Lower leg skin (tissue), 3 donors: Measurements from ENCODE around the gene RAP2A.

Experiments used
- POLR2A ChIP-seq, 2 donors: fragments of 450-650 bp; IDR thresholded peaks; one replicate each; pipeline ENCODE4 v1.6.1; 2016 to 2017; ENCODE audit warnings: antibody characterized with exemption in 2 of 2, mild to moderate bottlenecking in 1 of 2, moderate library complexity in 1 of 2
- TF ChIP-seq, protein P1 (sequence below), 3 donors: fragments of 450-650 bp; IDR thresholded peaks; one replicate each; pipeline ENCODE4 v1.5.1; 2016; ENCODE audit warnings: antibody characterized with exemption in 3 of 3, mild to moderate bottlenecking in 3 of 3, moderate library complexity in 2 of 3

GRCh38 chr13:97414392-97414791 lies 19.6 kb upstream of the RAP2A start:
- TF ChIP-seq, protein P1, sequence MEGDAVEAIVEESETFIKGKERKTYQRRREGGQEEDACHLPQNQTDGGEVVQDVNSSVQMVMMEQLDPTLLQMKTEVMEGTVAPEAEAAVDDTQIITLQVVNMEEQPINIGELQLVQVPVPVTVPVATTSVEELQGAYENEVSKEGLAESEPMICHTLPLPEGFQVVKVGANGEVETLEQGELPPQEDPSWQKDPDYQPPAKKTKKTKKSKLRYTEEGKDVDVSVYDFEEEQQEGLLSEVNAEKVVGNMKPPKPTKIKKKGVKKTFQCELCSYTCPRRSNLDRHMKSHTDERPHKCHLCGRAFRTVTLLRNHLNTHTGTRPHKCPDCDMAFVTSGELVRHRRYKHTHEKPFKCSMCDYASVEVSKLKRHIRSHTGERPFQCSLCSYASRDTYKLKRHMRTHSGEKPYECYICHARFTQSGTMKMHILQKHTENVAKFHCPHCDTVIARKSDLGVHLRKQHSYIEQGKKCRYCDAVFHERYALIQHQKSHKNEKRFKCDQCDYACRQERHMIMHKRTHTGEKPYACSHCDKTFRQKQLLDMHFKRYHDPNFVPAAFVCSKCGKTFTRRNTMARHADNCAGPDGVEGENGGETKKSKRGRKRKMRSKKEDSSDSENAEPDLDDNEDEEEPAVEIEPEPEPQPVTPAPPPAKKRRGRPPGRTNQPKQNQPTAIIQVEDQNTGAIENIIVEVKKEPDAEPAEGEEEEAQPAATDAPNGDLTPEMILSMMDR (IDR thresholded peaks at IDR 0.05) = no peak
- TF ChIP-seq POLR2A (IDR thresholded peaks at IDR 0.05) = no peak
